8988T (cell line): ENCODE measurements around the gene SAMD13.
"Not testable (repeated sequence)": the region's sequence is repeated elsewhere in the genome, so short reads cannot be mapped to it uniquely, and the experiment has no call there.

Experiments
- DNase-seq: peaks from one replicate; pipeline ENCODE4 v3.0.0; 2011

SAMD13 gene

DNA sequence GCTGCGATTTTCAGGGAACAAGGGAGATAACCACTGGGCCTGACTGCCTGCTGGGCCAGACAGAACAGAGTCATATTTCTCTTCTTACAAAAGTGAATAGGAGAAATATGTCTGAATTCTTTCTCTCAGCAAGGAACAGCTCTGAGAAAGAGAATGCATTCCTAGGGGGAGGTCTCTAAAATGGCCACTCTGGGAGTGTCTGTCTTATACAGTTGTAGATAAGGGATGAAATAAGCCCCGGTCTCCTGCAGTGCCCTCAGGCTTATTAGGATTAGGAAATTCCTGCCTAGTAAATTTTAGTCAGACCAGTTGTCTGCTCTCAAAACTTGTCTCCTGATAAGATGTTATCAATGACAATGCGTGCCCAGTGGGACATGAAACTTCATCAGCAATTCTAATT, 14.1 kb upstream of the SAMD13 start:
- DNase-seq: not testable (repeated sequence)

DNA sequence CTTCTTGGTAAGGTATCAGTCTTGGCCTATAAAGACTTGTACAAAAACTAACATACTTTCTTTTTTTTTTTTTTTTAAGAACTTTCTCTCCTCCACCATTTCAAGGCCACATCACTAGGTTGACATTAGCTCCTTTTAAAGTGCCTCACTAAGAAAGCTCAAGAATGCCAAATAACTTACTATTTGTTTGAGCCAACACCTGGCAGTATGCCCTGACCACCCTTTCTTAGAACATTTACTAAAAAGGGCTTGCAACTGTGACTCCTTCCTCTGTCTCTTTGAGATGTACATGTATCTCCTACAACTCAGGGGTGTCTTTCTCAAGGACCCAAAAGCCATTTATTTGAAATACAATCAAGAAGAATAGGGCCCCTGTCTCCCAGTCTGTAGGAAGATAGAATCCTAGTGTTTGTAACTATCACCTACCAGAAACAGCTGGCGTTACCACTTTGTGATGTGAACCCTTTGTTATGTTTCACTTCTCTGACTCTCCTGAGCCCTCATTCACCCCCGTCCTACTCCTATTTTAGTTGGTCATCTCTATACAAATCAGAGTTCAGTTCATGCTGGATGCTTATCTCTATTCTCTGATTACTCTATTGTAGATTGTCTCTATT, 12.2 kb upstream of the SAMD13 start:
- no peak for DNase-seq

DNA sequence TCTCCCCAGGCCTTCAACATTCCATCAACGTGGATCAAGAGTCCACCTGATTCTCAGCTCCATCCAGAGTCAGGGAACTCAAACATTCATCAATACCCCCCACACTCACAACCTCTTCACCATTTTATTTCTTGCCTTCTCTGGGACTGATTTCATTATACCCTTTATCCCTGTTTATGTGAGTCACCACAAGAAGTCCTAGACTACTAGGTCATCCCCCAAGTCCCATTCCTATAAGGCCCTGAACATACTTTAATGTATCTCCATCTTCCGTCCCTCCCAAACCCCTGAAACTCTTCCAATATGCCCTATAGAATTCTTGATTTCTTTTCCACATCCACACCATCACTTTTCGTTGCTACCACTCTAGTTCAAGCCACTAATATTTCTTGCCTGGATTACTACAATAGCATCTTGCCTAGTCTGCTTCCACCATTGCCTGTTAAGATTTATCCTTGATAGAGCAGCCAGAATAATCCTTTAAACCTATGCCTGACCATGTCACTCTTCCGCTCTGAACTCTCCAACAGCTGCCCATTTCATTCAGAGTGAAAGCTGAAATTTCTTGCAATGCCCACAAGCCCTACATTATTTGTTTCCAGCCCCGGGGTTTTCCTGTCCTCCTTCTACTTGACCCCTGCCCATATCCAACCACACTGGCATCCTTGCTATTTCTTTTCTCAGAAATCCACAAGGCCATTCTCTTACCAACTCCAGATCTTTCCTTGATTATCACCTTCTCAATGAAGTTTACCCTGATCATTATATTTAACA, 9.4 kb upstream of the SAMD13 start:
- DNase-seq: no peak

DNA sequence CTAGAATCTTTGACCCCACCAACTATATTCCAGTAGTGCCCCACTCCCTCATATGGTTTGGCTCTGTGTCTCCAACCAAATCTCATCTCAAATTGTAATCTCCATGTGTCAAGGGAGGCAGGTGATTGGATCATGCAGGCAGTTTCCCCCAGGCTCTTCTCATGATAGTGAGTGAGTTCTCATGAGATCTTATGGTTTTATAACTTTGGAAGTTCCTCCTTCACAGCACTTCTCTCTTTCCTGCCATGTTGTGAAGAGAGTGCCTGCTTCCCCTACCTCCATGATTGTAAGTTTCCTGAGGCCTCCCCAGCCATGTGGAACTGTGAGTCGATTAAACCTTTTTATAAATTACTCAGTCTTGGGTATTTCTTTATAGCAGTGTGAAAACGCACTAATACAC, 7.7 kb upstream of the SAMD13 start:
- no peak for DNase-seq

DNA sequence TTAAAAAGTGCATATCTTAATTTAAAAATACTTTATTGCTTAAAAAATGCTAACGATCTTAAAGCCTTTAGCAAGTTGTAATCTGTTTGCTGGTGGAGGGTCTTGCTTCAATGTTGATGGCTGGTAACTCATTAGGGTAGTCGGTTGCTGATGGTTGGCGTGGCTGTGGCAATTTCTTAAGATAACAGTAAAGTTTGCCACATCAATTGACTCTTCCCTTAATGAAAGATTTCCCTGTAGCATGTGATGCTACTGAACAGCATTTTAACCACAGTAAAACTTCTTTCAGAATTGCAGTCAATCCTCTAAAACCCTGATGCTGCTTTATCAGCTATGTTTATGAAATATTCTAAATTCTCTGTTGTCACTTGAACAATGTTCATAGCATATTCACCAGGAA, 6.8 kb upstream of the SAMD13 start:
- no peak for DNase-seq

DNA sequence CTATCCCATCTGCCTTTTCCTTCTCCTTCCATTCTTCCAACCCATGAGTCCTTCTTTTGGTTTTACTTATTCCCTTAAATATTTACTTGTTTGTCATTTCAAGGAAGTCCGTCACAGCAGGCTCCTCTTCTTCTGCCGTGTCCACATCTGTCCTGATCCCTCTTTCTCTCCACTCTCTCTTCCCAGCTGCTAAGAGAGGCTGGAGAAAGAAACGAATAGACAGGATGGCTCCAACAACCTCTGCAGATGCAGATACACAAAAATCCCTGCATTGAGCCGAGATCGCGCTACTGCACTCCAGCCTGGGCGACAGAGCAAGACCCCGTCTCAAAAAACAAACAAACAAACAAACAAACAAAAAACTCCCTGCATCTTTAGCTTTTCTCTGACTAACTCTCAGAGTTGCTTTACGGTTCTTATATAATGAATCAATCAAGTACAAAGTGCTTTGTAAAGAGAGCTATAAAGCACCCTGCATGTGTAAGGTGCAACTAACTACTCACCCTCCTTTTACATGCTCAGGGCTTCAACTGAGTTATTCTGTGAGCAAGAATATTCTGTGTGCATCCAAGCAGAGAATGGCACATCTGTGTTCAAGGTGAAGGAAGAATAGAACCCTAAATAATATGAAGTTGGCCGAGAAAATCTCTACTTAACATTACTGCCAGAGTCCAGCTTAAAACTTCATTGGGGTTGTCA, 3.8 kb upstream of the SAMD13 start:
- DNase-seq: no peak

DNA sequence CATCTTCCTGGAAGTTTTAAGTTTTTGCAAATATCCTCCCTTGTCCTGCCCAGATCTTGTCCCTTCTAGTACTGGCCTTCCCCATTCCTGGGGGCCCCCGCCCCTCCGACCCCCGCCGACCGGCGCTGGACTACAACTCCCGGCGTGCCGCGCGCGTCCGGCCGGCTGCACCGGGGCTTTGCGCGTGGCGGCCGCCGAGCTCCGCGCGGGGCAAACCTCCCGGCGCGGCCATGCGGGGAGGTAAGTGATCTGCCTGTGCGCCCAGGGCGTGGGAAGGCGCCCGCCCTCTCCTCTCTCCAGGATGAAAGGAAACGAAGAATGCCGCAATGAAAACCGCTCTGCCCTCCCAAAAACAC, 3.2 kb upstream of the SAMD13 start:
- DNase-seq: peak; percentile 42

DNA sequence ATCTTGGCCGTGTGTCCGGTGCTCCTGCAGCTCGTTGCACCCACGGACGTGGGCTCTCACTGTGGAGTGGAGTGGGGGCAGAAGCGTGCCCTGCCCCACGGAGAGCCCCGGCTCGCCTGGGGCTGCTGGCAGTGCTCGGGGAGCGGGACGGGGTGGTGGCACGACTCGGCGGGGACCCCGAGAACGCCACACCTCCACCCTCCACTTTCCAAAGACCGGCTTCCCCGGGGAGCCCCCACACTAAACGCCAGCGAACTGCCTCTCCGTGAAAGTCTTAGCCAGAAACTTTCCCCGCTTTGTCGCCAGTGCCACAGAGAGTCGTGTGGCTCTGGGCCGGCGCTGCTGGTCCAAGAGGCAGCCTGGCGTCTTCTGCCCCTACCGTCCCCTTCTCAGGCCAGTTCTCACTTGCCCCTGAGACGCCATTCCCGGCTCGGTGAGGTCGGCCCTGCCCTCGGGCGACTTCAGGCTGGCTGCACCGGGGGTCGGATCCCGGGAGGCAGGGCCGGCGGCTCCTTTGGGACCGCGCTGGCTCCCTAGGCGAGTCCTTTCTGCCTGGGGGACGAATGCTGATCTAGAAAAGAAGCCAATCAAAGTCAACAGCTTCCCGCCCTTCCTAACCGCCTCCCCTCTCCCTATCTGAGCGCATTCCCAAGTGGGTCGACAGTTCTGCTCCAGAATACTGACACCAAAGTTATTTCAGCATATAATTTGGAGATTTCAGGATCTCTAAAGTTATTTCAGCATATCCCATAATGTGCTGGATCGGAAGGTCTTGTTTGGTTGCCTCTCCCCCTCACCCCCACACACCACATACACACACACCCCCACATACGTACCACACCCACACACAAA, 2.6 kb upstream of the SAMD13 start:
- DNase-seq: peak; percentile 35

DNA sequence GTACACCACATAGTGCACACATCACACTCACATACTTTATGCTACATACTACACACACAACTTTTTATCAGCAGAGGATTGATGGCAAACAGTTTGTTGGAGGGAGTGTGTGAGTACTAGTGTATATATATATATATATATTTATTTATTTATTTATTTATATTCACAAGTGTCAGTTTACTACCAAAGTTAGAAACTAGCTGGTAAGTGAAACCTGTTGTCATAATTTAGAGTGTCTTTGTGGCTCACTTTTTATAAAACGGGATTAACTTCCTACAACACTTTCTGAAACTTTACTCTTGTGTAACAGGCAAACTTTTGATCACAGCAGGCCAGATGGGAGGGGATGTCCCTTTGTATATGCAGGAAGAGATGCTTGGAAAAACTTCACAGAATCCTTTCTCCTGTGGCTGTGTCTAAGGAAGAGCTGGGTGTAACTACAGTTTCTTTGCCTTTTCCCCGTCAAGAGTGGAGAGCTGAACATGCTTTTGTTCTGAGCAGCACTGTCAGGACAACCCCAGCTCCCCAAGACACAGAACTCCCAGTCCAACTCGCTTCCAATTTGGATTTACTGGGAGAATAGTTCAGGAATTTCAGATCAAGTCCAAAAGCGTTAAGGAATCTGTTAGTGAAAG, 1.9 kb upstream of the SAMD13 start:
- no peak for DNase-seq

DNA sequence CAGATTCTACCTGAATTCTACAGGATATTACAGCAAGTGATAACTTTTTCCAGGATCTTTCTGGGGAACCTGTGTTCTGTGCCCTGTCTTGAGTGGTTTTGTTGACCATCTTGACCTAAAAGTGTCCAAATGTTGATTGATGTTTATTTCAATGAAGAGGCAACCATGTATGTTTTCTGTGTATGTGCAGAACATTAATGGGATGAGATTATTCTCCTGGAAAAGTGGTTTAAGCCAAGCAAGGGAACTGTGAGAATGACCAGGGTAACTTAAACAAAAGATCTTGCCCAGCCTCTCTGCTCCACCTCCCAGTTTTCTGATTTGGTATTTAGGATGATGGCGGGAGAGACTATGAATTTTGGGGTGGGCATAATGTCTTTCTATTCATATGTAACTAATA, 1.0 kb upstream of the SAMD13 start:
- no peak for DNase-seq

DNA sequence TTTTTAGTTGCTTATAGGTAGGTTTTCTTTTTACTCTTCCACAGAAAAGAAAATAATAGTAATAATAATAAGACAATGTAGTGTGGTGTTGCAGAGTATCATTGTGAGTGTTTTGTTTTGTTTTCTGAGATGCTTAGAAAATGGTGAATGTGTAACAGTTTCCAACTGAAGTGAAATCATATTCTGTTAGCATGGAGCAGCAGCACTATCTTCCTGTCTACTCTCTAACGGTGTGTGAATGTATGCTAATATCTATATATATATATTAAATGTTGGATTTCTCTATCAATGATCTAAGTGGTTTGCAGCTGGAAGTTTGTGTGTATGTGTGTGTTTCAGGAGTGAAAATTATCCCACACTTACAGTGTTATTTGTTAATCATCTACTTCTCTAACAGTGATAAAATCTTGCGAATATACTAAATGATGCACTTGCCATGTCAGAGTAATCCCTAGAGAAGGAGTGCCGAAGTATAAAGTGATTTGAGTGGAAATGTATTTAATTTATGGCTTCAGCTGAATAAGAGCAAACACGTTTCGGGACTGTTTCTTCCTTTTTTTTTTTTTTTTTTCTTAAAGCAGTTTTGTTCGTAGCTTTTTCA, 377 bp downstream of the SAMD13 start:
- no peak for DNase-seq

DNA sequence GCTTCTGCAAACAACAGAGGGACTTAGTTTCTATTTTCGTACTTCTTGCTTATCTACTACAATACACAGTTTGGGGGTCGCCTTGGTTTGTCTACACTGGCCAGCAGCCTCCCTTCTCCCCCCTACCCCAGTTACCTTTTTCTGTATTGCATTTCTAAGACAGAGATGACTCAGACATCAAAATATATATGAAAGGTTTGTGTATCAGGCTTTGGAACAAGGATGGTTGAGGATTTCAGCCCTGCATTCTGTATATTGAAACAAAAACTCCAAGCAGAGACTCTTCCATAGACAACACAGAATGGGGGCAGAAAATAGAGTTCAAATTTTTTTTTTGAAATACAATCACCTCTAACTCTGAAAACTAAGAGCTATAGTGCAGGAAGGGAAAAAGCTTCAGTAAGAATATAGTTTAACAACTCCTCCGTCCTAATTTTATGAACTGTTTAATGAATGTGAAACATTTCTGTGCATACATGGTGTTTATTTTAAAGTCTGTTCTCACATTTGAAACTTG, 1.9 kb downstream of the SAMD13 start:
- DNase-seq: no peak

DNA sequence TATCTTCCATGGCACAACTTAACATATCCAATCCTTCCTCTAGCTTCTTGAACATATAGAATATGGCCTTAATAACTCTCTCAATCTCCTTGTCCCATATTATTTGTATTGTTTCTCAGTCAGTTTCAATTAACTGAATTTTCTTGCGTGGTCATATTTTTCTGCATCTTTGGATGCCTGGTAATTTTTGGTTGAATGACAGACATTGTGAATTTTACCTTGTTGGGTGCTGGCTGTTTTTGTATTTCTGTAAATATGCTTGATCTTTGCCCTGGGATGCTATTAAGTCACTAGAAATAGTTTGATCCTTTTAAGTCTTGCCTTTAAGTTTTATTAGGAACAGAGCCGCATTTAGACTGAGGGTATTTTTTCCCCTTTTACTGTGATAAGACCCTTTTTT, 5.9 kb downstream of the SAMD13 start:
- no peak for DNase-seq

DNA sequence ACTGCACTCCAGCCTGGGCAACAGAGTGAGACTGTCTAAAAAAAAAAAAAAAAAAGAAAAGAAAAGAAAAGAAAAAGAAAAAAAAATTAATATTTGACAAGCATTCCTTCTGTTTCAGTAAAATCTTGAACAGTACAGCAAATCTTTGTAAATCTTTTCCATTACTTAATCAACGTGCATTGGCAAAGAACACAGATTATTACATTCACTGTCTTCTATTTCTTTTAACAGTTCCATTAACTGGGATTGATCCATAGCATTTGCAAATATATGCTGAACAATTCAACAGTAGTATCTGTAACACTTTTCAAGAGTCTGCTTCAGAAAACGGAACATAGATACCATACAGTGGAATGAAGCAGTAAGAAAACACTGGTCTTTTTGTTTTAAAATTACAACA, 9.8 kb downstream of the SAMD13 start:
- no peak for DNase-seq

DNA sequence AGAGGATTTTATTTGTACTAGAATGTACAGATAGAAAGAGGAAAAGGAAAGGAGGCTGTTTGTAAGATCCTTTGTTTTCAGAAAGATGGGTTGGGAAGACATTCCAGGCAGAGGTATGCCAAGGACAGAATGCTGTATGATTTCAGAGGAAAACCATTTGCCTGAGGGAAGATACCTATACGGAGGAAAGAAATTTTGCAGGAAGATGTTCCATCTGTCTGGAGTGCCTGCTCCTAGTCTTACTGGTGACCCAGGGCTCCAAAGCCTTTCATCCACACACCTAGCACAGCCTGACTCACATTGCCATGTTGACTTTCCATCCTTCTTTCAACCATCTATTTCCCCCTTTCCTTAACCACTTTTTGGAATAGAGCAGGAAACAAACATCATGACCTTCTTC, 18.2 kb downstream of the SAMD13 start:
- DNase-seq: no peak

DNA sequence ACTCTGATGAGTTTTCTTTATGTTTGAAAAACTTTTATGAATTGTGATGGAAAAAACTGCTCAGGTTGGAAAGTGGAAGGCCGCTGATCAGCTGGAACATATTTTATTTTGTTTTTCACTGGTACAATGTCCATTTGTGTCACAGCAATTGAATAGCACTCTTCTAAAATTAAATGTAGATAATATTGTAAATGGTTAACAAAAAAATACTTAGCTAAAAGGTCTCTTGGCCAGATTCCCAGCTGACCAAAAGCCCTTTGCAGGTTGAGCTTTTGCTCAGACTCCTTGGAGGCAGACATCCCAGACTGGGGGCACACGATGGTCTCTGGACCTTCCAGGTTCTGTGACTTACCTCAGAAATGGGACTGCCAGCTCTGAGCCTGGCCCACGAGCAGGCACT, 26.3 kb downstream of the SAMD13 start:
- no peak for DNase-seq

DNA sequence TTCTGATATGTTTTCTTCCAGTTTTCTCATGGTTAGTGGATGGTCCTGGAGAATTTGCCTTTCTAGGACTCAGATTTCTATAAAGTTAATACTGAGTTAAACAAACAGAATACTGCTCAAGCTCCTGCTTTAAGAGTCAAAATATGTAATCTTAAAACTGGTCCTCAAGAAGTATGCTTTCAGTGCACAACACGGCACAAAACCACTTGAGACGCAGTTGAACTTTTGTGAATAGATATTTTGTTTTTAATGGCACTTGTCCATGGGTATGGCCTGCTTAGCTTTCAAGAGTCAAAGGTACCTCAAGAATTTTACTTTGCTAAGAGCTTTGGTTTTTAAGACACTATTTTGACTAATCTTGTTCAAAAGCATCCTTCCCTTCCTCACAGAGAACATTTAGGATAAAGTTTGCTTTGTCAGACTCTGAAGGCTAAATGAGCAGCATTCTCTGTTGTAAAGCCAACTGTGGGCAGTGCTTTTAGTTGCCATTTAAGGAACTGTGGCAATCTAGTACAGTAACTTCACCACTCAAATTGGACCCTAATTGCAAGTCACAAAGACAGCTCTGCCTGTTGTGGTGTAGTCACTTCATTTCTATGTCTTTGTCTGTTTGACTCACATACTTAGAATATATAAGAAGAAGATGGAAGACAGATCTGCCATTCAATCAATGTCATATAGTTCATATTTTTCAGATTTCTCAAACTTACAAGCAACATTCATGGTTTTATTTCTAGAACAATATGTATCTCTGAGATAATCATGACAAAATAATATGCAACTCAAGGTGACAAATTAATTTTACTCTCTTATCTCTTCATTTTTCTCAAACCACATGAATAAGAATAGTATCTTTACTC, 28.8 kb downstream of the SAMD13 start:
- DNase-seq: no peak

DNA sequence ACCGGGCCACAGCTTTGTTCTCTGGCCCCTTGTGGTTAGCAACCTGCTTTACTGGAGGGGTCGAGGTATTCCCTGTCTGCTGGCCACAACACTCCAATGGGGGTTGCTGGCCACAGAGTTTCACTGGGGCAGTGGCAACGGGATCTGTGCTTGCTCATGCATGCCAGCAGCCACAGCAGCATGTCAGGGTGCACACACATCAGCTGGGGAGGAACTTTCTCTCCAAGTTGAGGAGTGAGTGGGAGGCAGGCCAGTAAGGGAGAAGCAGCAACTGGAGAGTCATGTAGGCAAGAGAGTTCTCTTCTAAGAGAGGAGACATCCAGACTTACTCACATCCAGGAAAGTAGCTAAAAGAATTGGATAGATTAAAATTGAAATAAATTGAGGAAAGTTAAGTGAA, 38.0 kb downstream of the SAMD13 start:
- no peak for DNase-seq

DNA sequence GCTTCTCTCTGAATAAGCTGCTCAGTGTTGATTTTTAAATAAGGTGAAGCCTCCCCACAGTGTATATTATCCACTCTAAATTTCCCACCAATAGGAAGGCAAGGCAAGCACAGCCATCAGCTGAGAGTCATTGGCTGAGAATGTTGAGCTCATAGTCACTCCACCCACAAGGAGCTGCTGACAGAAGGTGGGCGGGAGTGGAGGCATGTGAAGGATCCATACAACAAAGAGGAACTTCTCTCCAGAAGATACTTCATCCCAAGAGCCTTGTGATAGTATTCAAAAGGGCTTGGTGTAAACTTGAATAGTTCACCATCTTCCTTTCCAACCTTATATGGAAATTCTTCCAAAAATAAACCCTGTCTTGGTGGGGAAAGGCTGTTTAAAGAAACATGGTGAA, 42.8 kb downstream of the SAMD13 start:
- no peak for DNase-seq

DNA sequence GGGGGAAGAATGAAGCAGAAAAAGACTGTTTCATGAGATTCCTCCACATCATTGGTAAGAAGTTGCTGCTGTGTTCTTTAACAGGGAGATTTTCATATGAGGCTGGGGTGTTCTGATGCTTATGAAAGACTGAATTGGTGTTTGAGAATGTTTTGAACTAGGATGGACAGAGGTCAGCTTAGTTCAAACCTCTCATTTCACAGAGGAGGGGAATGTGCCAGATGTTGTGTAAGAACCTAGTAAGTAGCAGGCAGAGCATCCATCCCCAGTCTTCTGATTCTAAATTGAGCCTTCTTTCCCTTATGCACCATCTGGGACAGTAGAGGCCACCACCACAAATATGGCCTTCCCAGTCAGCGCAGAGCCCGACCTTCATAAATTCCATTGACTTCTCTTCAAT, 43.7 kb downstream of the SAMD13 start:
- DNase-seq: no peak

DNA sequence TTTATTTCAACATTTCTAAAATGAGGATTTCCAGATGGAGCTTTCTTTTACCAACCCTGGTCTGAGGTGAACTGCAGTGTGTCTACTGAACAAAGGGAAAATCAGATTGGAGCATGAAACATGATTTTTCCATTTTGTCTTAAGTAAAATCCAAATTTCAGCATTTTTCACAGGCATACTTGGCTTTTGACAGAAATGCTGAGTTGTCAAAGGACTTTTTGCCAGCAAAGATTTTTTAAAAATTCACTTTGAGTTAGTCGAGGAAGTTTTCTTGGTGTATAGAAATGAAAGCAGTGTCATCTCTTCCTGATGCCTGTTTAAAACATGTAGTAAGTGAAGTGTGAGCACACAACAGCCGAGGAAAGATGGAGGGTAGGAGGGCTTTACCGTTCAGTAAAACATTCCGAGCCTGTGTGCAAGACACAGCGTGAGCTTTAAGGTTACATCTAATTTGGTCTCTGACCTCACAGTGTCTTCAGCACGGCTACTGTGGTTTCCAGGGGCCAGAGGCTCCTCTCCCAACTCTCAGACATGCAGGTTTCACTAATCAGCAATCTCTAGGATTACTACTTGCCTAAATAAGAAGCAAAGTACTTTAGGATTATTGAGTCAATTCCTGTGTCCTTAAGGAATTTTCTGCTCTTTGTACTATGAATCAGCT, 45.9 kb downstream of the SAMD13 start:
- no peak for DNase-seq
